ENCODE measurements around the gene CBARP.

The CBARP gene

DNA sequence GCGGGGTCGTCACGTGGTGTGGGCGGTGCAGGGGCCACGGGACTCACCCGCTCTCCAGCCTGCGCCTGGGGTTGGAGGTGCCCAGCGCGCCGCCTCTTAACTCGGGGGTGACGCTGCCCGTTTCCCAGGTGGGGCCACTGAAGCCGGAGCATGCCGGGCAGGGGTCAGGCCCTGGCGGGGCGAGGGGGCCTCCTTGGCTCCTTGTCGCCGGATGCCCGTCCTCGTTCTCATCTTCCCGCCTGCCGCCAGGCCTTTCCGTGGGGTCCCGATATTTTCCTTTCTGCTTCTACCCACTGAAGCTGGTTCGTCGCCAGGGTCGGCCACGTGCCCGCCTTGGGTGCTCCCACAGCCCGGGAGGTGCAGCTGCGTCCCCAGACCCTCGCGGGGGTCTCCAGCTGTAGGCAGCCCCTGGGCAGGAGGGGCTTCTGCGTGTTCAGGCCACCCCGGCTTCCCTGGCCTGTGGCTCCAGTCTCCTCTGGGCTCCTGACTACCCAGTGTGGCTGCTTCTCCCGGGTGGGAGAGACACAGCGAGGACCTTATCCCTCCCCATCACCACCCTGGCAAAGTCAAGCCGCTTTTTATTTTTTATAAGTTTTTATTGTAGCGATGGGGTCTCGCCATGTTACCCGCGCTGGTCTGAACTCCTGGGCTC lies 38.3 kb upstream of the CBARP start:
- DNase-seq (ENCODE audit: low spot score): no peak

DNA sequence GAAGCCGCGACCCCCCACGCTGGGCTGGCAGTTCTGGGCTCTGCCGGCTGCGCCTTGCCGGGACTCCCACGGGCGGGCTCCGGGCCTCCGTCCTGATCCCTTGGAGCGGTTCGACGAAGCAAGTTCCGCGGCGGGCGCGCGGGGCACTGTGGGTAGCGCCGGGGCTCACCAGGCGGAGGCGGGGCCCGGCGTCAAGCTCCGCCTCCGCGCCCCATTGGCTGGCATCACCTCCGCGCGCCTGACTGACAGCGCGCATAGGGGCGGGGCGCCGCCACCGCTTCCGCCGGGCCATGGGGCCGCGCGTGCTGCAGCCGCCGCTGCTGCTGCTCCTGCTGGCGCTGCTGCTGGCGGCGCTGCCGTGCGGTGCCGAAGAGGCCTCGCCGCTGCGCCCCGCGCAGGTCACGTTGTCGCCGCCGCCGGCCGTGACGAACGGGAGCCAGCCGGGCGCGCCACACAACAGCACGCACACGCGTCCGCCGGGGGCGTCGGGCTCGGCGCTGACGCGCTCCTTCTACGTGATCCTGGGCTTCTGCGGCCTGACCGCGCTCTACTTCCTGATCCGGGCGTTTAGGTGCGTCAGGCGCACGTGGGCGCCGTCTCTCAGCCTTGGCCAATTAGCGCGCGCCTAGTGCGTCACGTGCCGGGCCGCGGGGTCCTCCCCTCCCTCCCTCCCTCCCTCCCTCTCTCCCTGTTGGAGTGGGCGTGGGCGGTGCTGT lies 37.6 kb upstream of the CBARP start, which contains the start of gene FAM174C:
Gene FAM174C (plus strand): TSS at position 271 of the 716 bp plus-strand sequence. CDS start 20 bp downstream, at position 291.
- DNase-seq (ENCODE audit: low spot score): peak; percentile 95

DNA sequence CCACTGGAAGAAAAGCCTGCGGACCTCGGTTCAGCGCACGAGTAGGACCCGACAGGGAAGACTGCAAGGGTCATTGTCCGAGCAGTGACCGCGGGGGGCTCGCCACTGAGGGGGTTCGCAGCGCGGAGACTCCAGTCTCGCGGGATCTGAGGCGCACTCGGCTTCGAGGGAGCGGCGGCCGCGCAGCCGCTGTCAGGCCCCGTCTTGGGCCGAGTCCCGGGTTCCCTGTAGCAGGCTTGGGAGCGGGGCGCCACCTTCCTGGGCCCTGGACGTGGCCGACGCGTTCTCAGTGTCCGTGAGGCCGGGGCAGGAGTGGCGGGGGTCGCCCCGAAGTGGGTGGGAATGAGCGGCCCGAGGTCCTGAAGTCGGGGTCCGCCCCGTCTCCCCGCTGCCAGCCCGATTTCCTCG lies 37.1 kb upstream of the CBARP start:
- no peak for DNase-seq (ENCODE audit: low spot score)

DNA sequence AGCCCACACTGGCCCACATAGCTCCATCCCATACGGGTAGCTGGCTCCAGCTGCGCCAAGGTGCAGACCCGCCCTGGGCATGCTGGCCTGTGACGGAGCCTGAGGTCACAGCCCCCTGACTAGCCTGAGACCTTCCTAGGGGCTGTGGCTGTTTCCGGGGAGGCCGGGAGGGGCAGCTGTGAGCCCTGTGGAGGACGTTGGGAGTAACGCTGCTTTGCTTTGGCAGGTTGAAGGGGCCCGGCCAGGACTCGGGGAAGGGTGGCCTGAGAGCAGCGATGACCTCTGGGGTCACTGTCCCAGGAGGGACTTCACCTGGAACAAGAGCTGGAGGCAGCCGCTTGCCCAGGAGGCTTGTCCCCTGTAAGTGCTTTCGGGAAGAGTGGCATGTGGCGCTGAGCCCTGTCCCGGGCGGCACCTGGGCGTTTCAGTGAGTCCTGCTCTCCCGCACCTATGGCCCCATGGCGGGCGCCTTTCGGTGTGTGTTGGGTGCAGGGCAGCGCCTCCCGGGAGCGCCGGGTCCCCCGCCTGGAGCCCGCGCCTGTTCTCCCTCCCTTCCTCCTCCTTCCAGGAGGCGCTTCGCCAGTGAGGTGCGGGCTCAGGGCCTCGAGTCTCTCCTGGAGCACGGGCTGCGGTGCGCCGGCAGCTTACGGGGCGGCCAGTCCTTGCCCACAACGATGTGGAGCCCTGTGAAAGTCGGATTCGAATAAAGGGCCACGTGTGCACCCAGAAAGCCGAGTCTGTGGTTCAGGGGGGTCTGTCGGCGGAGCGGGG lies 36.5 kb upstream of the CBARP start:
- no peak for DNase-seq (ENCODE audit: low spot score)

DNA sequence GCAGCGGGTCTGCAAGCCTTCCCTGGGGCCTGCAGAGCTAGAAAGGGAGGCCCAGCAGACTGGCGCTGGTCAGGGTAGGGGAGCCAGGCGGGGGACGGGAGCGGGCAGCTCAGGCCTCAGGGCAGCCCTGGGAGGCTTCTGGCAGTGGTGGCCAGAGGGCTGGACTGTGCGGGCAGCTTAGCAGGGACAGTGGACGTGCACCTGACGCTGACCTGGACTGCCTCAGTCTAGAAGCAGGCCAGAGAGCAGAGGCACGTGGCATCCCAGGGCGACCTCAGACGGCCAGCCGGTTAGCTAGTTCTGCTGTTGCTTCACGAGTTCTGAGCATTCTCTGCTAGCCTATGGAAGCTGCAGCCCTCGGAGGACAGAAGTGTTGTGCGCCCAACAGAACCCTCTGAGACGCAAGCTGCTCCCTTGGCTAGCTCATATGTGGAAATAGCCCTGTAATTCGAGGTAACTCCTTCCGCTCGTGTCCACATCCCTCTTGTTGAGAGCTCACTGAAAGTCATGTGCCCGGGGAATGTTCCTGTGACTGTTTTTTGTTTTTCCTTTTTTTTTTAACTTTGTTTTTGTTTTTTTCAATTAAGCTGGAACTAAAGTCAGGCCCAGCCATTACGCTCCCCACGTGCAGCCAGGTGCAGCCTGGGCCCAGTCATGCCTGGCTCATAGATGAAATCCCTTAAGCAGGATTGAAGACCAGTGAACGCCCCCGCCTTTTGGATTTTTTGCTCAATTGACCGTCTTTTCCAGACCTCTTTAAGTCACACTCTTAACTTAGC lies 35.6 kb upstream of the CBARP start:
- DNase-seq (ENCODE audit: low spot score): no peak

DNA sequence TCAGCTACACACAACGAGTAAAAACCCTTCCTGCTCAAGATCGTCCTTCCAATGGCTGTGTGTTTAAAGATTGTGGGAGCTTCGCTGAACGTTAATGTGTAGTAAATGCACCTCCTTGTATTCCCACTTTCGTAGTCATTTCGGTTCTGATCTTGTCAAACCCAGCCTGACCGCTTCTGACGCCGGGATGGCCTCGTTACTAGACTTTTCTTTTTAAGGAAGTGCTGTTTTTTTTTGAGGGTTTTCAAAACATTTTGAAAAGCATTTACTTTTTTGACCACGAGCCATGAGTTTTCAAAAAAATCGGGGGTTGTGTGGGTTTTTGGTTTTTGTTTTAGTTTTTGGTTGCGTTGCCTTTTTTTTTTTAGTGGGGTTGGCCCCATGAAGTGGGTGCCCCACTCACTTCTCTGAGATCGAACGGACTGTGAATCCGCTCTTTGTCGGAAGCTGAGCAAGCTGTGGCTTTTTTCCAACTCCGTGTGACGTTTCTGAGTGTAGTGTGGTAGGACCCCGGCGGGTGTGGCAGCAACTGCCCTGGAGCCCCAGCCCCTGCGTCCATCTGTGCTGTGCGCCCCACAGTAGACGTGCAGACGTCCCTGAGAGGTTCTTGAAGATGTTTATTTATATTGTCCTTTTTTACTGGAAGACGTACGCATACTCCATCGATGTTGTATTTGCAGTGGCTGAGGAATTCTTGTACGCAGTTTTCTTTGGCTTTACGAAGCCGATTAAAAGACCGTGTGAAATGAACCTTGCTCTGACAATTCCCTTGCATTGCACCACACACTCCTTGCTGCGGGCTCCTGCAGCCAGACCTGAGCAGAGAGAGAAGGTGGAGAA lies 34.8 kb upstream of the CBARP start:
- DNase-seq (ENCODE audit: low spot score): no peak

DNA sequence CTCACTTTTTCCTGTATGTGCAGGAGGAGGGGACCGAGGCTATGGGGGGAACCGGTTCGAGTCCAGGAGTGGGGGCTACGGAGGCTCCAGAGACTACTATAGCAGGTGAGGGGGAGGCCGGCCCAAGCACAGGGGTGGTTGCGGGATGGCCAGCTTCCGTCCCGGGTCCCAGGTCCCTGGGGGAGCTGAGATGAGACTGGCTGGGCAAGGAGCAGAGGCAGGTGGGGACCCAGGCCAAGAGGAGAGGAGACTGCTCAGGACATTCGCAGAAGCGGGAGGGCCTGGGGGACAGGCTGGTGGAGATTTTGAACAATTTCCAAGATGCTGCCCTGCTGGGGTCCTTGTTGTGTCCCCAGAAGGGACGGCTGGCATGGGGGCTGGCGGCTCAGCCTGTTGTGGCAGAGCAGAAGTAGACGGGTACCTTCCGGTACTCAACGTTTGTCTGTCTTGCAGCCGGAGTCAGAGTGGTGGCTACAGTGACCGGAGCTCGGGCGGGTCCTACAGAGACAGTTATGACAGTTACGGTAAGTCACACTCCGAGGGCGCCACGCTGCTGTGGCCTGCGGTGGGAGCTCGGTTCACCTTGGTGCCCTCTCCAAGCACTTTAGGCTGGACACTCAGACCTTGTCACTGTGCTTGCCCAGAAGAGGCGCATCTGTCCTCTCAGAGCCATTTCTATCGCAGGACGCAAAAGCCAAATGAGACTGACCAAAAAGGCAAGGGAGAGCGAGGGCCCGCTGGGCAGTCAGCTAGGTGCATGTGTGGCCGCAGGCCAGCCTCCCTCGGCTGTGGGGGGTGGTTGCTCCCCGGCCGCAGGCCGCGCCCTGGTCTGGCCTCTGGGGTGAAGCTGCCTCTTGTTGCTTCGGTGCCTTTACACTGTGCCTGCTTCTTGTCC lies 34.0 kb upstream of the CBARP start:
- no peak for DNase-seq (ENCODE audit: low spot score)

DNA sequence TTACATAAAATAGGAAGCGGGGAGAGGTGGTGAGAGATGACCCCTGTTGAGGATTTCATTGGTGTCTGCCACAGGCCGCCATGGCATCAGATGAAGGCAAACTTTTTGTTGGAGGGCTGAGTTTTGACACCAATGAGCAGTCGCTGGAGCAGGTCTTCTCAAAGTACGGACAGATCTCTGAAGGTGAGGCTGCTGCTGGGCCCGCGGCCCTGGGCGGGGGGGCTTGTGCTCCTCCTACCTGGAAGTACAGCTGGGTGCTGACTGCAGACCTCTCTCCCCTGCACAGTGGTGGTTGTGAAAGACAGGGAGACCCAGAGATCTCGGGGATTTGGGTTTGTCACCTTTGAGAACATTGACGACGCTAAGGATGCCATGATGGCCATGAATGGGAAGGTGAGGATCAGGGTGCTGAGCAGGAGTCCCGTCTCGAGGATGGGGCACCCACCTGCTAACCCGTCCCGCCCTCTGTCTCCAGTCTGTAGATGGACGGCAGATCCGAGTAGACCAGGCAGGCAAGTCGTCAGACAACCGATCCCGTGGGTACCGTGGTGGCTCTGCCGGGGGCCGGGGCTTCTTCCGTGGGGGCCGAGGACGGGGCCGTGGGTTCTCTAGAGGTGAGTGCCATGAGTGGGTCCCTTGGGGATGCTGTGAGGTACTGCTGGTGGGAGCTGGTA lies 33.2 kb upstream of the CBARP start:
- no peak for DNase-seq (ENCODE audit: low spot score)

DNA sequence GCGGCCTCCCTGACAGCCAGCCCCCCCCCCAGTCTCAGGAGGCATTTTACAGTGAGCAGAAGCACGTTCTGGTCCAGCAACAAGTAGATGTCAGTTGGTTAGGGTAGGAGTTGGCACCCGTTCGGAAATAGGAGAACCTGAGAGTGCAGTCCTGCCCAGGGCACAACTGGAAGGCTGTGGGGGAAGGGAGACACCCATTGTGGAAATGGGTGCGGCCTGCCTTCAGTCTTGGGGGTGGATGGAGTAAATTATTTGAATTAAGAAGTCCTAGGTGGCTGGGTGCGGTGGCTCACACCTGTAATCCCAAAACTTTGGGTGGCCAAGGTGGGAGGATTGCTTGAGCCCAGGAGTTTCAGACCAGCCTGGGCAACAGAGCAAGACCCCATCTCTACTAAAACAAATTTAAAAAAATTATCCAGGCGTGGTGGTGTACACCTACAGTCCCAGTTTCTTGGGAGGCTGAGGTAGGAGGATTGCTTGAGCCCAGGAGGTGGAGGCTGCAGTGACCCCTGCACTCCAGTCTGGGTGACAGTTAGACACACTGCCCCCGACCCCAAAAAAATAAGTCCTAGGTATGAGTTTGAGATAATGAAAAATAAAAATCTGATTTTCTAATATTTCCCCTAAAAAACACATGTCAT lies 32.5 kb upstream of the CBARP start:
- DNase-seq (ENCODE audit: low spot score): no peak

DNA sequence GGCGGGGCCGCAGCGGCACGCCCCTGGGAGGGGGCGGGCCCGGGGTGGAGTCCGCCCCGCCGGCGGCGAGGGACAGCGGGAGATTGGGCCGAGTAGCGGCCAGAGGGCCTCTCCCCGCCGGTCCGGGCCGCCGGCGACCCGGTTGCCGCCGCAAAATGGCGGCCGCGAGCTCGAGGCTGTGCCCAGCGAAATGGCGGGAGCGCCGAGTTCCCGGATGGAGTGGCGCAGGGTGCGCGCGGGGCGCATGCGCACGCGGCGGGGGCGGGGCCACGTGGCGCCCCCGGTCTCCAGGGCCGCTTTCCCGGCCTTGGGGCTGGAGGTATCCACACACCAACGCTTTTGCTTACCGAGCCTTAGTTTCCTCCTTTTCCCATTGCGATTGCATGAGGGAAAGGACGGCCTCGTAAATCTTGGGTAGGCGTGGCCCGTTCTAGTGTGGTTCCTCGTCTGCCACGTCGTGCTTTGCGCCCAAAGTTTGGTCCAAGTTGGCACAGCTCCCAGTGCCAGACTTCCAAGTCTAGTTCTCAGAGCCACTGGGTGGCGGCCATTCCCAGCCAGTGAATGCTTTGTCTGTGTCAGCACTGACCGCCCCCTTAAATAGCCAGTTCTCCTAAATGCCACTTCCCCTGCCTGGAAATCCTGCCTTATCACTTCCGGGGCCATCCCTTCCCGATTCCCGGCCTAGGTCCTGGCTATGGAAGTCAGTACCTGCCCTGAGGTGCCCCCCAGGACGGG lies 31.8 kb upstream of the CBARP start:
- peak; percentile 92 for DNase-seq (ENCODE audit: low spot score)

DNA sequence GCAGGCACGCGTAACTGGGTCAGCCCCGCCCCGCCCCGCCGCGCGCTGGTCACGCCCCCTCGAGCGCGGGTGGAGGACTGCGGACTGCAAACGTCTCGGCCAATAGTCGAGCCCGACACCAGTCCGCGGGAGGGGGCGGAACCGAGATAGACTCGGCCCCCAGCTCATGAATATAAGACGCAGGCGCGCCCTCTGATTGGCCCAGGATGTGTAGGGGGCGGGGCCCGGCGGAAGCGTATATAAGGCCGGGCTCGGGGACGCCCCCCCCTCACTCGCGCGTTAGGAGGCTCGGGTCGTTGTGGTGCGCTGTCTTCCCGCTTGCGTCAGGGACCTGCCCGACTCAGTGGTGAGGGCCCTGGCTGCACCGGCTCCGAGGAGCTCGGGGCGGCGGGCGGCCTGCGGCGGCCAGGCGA lies 31.3 kb upstream of the CBARP start, which contains the start of gene CIRBP:
Gene CIRBP (plus strand): TSS at position 268 of the 413 bp plus-strand sequence. CDS start 1,602 bp downstream, outside the sequence.
- DNase-seq (ENCODE audit: low spot score): peak; percentile 96

DNA sequence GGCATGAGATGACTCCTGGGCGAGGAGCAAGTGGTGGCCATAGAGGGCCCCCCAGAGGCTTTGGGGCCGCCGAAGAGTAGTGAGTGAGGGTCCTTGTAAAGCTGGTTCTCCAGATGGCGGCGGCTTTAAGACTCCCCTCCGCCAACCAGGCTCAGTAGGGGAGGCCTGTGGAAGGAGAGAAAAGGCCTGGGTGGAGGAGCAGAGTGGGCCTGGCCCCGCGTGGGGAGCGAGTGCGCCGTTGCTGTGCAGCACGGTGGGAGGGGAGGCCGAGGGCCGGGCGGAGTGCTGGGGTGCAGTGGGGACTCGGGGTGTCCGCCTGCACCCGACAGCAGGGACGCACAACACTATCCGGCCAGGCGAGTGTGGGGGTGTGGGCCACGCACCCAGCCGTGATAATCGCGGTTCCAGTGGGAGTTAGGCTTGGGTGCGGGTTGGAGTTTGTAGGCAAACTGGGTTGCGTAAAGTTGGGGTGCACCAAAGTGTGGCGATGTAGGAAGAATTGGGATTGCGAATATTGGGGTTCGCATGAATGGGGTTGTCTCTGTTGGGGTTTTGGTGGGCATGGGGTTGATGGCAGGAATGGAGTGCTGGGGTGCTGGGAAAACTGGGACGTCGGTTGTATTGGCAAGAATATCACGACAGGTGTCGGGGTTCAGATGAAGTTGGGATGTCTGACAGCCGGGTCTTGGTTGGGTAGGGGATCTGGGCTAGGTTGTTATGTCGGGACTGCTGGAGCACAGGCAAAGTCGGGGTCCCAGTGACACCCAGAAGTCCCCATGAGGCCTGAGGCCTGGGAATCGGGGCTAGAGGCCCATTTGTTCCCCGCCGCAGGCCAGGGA lies 30.6 kb upstream of the CBARP start:
- no peak for DNase-seq (ENCODE audit: low spot score)

DNA sequence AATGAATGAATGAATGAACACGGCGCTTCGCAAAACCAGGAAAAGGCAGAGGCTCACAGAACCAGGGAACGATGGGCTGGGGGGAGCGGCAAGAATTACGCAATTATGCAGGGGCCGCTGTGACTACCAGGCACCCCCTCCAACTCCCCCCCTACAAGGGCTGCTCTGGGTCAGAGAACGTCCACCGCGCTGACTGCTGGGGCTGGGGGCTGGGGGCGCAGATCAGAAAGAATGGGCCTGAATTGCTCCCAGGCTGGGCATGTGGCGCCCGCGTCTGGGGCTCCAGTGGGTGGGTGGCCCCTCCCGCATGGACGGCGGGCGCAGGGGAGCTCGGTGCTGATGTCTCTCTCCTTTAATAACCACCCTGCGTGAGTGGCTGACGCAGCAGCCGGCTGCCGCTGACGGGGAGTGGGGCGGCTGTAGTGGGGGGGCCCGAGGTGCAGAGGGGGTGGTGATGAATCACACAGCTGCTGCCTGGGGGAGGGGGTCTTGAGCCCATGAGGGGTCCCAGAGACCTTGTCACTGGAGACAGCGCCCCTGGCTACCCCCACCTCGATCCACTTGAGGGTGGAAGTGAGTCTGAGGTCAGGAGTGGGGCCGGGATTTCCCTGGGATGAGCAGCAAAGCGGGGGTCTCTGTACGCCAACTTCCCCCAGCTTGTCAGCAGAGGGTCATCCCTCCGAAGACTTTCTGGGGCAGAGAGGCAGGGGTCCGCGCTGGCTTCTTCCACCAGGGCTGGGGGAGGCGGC lies 29.8 kb upstream of the CBARP start:
- DNase-seq (ENCODE audit: low spot score): no peak

DNA sequence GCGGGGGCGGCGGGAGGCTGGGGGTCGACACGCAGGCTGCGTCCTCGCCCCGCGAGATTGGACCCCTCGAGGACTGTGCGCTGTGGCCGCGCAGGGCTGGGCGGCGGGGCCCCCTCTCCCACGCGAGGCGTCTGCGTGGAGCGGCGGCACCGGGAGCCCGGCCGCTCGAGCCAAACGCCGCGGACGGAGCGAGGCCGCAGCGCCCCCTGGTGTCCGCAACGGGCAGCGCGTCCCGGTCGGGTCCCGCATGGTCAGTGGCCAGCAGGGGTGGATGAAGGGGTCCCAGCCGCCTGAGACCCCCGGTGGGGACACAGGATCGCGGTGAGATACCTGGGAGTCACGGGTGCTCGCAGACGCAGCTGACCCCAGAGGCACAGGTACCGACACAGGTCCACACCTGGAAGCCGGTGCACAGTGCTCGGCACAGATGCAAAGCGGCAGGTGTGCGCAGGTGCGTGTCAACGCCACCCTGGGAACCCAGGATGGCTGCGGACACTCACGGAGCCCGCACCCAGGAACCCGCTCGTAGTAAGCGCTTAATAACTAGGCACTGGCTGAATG lies 29.2 kb upstream of the CBARP start:
- DNase-seq (ENCODE audit: low spot score): peak; percentile 69

DNA sequence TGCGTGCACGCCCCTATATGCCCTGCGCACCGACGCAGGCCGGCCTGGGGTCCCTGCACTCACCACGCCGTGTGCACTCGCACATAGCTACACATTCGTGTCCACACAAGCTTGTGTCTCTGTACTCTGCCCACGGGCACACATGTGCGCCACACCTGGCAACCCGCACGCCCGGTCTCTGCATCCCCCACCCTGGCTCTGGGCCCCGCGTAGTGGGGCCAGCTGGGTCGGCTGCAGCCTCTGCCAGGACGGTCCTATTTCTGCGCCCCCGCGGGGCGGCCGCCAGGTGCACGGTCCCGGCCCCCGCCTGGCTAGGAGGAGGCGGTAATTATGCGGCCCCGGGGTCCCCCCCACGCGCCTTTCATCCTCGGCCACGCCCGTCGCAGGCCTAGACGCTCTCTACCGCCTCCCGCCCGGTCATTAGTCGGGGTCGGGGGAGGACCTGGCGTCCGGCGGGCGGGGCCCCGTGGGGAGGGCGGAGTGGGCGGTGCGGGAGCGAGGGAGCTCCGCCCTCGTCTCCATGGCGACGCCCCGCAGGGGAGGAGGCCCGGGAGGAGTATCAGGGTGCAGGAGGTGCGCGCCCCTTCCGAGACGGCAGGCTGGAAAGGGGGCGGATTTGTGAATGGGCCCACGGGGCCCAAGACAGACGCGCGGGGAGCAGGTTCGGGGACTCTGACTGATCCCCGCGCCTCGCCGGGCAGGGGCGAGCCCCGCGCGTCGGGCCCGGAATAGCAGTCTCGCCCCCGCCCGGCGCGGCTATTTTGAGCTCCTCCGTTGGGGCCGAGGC lies 28.5 kb upstream of the CBARP start:
- DNase-seq (ENCODE audit: low spot score): peak; percentile 88

All from AG20443 (cell line).